Upper lobe of left lung (tissue), 6 donors: Measurements from ENCODE around the gene ITFG2. TPM values are rescaled to one million over a fixed set of nuclear protein-coding genes. Genes with fewer than 3 reads are reported as not detected.

ENCODE experiments used
- ATAC-seq, 2 donors: fragments of 200-7000 bp; cut with Tn5 transposase; one replicate each; pipeline ENCODE4 v1.9.1; 2022; ENCODE audit warnings: mild to moderate bottlenecking in 2 of 2, moderate library complexity in 2 of 2; ENCODE audit not compliant: low FRiP score in 2 of 2
- DNase-seq, 2 donors: peaks; one replicate each; pipeline ENCODE4 v3.0.0-alpha.2; 2019 to 2020
- H3K27ac ChIP-seq, 4 donors: fragments of 200-600 bp; sonication (generic); one replicate each; pipeline ENCODE4 v1.5.1; 2016 to 2019
- H3K27me3 ChIP-seq, 4 donors: fragments of 200-600 bp; sonication (generic); one replicate each; pipeline ENCODE4 v1.5.1; 2017 to 2019
- H3K36me3 ChIP-seq, 4 donors: fragments of 200-600 bp; sonication (generic); one replicate each; pipeline ENCODE4 v1.5.1; 2016 to 2019
- H3K4me1 ChIP-seq, 4 donors: fragments of 200-600 bp; sonication (generic); one replicate each; pipeline ENCODE4 v1.5.1; 2018 to 2019
- H3K4me3 ChIP-seq, 4 donors: fragments of 200-600 bp; sonication (generic); one replicate each; pipeline ENCODE4 v1.5.1; 2017 to 2019; ENCODE audit warnings: mild to moderate bottlenecking in 2 of 4, moderate library complexity in 1 of 4
- H3K9me3 ChIP-seq, 4 donors: fragments of 200-600 bp; sonication (generic); one replicate each; pipeline ENCODE4 v1.5.1; 2018 to 2019
- EP300 ChIP-seq, 4 donors: sonication (generic); formaldehyde crosslinking; IDR thresholded peaks; one replicate each; pipeline ENCODE4 v1.5.1; 2017; ENCODE audit warnings: antibody characterized with exemption in 4 of 4, control low read depth in 2 of 4
- POLR2A ChIP-seq, 4 donors: fragments of 450-650 bp; IDR thresholded peaks; one replicate each; pipeline ENCODE4 v1.5.1; 2016 to 2017; ENCODE audit warnings: antibody characterized with exemption in 4 of 4, mild to moderate bottlenecking in 2 of 4
- POLR2AphosphoS5 ChIP-seq, 2 donors: sonication (generic); formaldehyde crosslinking; IDR thresholded peaks; one replicate each; pipeline ENCODE4 v1.5.1; 2017; ENCODE audit warnings: antibody characterized with exemption in 2 of 2
- WGBS, 2 donors: methylation state at CpG; one replicate each; pipeline ENCODE4 v1.1.5; 2017 to 2018; 5-methylcytosine and 5-hydroxymethylcytosine counted together
- total RNA-seq, 6 donors: library from RNA; depleted of rRNA in 4 of 6; stranded (reverse); fragments of >200 nt in 4 of 6; gene quantifications; one replicate each; pipeline versions ENCODE4 v1.1.0 to v1.2.1, GENCODE V29; 2016 to 2021
- TF ChIP-seq, protein P1 (sequence below), 6 experiments: fragments of 450-650 bp in 4 of 6; fragments of 200-600 bp in 2 of 6; sonication (generic) in 2 of 6; IDR thresholded peaks; one replicate each; pipeline ENCODE4 v1.5.1; 2016 to 2019; ENCODE audit warnings: antibody characterized with exemption in 6 of 6
- donor health status: DM: no; HTN: no; CAD: no; lungs with moderate emphysema.
- donor health status: DM: no; HTN: yes; CAD: no; lungs with severe emphysema.

The ITFG2 gene
- total RNA-seq, 6 donors from 2014 or later = 34.0 to 388 (median 41.0) TPM

DNA sequence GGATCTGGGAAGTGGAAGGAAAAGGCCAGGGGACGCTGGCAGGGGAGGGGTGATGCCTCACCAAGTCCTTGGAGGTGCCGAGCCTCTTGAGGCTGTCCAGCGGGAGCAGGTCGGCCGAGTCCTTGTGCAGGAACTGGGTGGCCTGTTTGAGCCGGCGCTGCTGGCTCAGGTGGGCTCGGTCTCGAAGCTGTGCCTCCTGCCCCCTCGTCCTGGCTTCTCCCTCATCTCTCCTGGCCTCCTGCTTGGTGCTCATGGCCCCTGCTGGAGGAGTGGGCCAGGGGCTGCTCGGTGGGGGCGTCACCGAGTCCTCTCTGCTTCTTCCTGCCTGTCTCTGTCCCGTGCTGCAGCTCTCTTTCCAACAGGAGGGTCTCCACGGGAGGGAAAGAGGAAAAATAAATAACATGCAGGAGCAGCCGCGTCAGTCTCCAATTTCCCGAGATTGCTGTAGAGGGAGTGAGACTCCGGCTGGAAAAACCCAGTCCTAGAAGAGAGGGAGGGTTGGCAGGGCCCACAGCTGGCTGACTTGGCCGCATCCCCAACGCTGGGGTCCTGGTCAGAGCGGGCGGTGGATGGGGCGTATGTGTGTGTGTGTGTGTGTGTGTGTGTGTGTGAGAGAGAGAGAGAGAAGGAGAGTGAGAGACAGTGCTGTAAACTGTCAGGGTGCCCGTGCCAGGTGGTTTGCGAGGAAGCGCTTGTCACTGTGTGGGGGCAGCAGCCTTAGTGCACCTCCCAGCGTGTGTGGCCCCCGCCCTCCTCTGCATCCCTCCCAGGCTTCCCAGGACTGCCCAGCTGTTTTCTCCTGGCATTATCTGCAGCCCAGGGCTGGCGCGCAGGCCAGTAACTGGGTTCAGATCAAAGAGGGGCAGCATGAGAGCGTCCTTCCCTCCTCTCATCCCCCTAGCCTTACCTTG, 22.4 kb downstream of the ITFG2 start, which contains the start of gene NRIP2:
TSS of gene NRIP2 (minus strand) at position 455 of the 911 bp plus-strand sequence. CDS start at position 403, 52 bp downstream.
- TF ChIP-seq EP300 (IDR thresholded peaks at IDR 0.05) (no peak), POLR2A (IDR thresholded peaks at IDR 0.05) (no peak), POLR2AphosphoS5 (IDR thresholded peaks at IDR 0.05) (no peak)
- TF ChIP-seq, protein P1, sequence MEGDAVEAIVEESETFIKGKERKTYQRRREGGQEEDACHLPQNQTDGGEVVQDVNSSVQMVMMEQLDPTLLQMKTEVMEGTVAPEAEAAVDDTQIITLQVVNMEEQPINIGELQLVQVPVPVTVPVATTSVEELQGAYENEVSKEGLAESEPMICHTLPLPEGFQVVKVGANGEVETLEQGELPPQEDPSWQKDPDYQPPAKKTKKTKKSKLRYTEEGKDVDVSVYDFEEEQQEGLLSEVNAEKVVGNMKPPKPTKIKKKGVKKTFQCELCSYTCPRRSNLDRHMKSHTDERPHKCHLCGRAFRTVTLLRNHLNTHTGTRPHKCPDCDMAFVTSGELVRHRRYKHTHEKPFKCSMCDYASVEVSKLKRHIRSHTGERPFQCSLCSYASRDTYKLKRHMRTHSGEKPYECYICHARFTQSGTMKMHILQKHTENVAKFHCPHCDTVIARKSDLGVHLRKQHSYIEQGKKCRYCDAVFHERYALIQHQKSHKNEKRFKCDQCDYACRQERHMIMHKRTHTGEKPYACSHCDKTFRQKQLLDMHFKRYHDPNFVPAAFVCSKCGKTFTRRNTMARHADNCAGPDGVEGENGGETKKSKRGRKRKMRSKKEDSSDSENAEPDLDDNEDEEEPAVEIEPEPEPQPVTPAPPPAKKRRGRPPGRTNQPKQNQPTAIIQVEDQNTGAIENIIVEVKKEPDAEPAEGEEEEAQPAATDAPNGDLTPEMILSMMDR (IDR thresholded peaks at IDR 0.05) = no peak
- H3K36me3 ChIP-seq = peaks cover 0 to 19% (median 8%) of the 10 kb centered on the region in 4 donors
- 16 to 24% methylated on average over 16 to 32 of the region's 32 CpGs for WGBS, 2 donors
- H3K4me1 ChIP-seq = peaks cover 0 to 12% (median 8%) of the 10 kb centered on the region in 4 donors
- no peaks in the 10 kb centered on the region for H3K27me3 ChIP-seq
- H3K9me3 ChIP-seq = no peaks in the 10 kb centered on the region
- DNase-seq (peak in 1 of 2 donors; percentile 68), ATAC-seq (peak in 1 of 2 donors; percentile 49)
- H3K4me3 ChIP-seq = no peak within 1 kb of the TSS
- H3K27ac ChIP-seq = peak within 1 kb of the TSS in 1 of 4 donors; percentile 17

DNA sequence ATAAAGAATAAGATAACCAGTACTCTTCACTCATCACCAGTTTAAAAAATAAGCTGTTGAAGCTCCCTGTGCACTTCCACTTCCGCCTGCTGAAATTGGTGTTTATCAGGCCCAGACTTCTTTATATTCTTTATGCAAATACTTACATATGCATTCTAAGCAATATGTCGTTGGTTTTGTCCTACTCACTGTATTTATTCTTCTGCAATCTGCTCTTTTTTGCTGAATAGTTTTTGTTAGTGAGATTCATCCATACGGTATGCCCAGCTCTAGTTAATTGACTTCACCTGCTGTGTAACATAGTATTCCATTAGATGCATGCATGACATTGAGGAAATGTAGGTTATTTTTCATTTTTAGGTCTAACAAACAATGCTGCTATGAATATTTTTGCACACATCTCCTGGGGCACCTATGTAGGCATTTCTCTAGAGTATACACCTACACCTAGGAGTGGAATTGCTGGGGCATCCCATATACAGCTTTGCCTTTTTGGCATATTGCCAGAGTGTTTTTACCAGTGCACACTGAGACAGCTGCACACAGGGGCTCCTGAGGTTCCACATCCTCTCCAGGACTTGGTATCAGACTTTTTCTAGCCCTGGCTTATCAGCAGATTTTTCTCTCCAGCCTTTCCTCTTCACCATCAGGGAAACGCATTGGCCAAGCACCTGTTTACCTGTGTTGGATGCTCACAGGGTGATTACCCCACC, 23.4 kb downstream of the ITFG2 start:
- H3K4me3 ChIP-seq = no peak overlapping the region
- no peak for ATAC-seq
- no peak for TF ChIP-seq POLR2AphosphoS5 (IDR thresholded peaks at IDR 0.05)
- no peak for TF ChIP-seq POLR2A (IDR thresholded peaks at IDR 0.05)
- no peak for TF ChIP-seq EP300 (IDR thresholded peaks at IDR 0.05)
- TF ChIP-seq, protein P1 (IDR thresholded peaks at IDR 0.05) = no peak
- no peak overlapping the region for H3K27ac ChIP-seq
- no peaks in the 10 kb centered on the region for H3K9me3 ChIP-seq
- DNase-seq = no peak
- WGBS, 2 donors = 73 to 75% methylated on average over 4 of the region's 4 CpGs
- H3K4me1 ChIP-seq = peaks cover 0 to 12% (median 8%) of the 10 kb centered on the region in 4 donors
- H3K36me3 ChIP-seq = peaks cover 0 to 9% (median 2%) of the 10 kb centered on the region in 4 donors
- no peaks in the 10 kb centered on the region for H3K27me3 ChIP-seq

DNA sequence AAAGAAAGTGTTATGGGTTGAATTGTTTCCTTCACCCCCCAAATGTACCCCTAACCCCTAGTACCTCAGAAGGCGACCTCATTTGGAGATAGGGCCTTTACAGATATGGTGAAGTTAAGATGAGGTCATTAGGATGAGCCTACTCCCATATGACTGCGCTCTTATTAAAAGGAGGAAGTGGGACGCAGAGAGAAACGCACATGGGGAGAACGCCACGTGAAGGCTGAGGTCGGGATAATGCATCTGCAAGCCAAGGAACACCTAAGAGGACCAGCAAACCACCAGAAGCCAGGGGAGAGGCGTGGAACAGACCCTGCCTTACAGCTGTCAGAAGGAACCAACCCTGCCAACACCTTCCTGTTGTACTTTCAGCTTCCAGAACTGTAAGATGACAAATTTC, 24.1 kb downstream of the ITFG2 start:
- Histone ChIP-seq H3K27me3 (no peaks in the 10 kb centered on the region), H3K4me1 (peaks cover 0 to 12% (median 8%) of the 10 kb centered on the region in 4 donors), H3K36me3 (peaks cover 0 to 7% (median 0%) of the 10 kb centered on the region in 4 donors), H3K27ac (no peak overlapping the region), H3K9me3 (no peaks in the 10 kb centered on the region), H3K4me3 (no peak overlapping the region)
- 75 to 80% methylated on average over 8 of the region's 8 CpGs for WGBS, 2 donors
- ATAC-seq (no peak), DNase-seq (no peak)
- TF ChIP-seq POLR2A (IDR thresholded peaks at IDR 0.05) (no peak), POLR2AphosphoS5 (IDR thresholded peaks at IDR 0.05) (no peak)

DNA sequence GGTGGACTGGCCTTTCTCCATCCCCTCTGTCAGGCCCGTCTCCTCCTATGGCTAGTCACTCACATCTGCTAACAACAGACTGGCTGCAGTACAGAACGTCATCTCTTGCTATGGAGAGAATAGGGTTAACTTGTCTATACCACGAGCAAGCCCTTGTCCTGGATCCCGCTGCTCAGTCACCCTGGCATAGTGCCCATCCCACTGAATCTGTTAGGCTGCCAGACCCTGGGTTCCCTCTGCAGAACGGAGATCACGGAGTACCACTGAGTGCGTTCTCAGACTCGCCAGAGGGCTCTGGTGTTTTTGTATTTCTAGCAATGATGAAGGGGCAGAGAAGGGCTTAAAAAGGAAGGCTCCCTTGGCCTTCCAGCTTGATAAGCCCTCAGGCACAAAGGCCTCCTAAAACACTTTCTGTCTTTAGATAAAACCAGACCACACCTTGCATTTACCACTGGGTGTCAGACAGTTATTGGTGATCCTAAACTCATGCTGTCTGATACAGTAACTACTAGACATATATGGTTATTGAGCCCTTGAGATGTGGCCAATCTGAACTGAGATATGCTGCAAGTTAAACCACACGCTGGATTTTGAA, 28.7 kb downstream of the ITFG2 start:
- peaks cover 0 to 22% (median 2%) of the 10 kb centered on the region in 4 donors for H3K36me3 ChIP-seq
- H3K4me1 ChIP-seq = no peaks in the 10 kb centered on the region
- no peak overlapping the region for H3K4me3 ChIP-seq
- H3K9me3 ChIP-seq = no peaks in the 10 kb centered on the region
- 66 to 73% methylated on average over 9 of the region's 9 CpGs for WGBS, 2 donors
- no peak for DNase-seq
- no peak overlapping the region for H3K27ac ChIP-seq
- H3K27me3 ChIP-seq = no peaks in the 10 kb centered on the region
- TF ChIP-seq POLR2A (IDR thresholded peaks at IDR 0.05) = no peak
- no peak for TF ChIP-seq EP300 (IDR thresholded peaks at IDR 0.05)
- TF ChIP-seq POLR2AphosphoS5 (IDR thresholded peaks at IDR 0.05) = no peak
- TF ChIP-seq, protein P1 (IDR thresholded peaks at IDR 0.05) = no peak
- ATAC-seq = no peak

DNA sequence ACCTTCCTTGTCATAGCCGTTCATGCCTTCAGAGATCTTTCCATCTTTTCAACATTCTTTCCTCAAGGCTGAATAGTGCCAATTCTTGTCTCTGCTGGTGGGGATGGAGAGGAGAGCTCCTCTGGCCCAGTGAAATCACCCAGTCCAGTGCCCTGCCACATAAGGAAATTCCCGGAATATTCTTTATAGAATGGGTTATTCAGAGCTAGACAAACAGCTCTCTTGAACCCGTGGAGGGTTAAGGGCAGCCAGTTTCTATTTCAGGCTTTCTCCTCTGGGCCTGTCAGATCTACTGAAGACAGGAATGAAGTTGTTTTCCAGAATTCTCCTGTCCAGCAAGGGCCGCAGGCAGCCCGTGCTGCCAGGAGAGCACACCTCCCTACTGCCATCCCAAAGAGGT, 30.5 kb downstream of the ITFG2 start:
- TF ChIP-seq, protein P1 (IDR thresholded peaks at IDR 0.05) = no peak
- Histone ChIP-seq H3K27ac (no peak overlapping the region), H3K9me3 (no peaks in the 10 kb centered on the region), H3K36me3 (peaks cover 0 to 22% (median 2%) of the 10 kb centered on the region in 4 donors), H3K27me3 (no peaks in the 10 kb centered on the region), H3K4me3 (no peak overlapping the region), H3K4me1 (no peaks in the 10 kb centered on the region)
- WGBS, 2 donors = 79 to 86% methylated on average over 5 of the region's 5 CpGs
- ATAC-seq = no peak
- no peak for DNase-seq
